B cell (primary cell): ENCODE results near the gene TRIM65.

Experiments used
- CTCF ChIP-seq: fragments of 200-600 bp; IDR thresholded peaks from one replicate; pipeline ENCODE4 v1.8.0; 2022; ENCODE audit warnings: antibody characterized with exemption, mild to moderate bottlenecking
- EZH2 ChIP-seq: IDR thresholded peaks from 2 replicates; pipeline ENCODE4 v1.6.1; 2012; ENCODE audit warnings: borderline replicate concordance, low read depth, mild to moderate bottlenecking, moderate library complexity, low read length; ENCODE audit not compliant: insufficient read depth, poor library complexity, severe bottlenecking

DNA sequence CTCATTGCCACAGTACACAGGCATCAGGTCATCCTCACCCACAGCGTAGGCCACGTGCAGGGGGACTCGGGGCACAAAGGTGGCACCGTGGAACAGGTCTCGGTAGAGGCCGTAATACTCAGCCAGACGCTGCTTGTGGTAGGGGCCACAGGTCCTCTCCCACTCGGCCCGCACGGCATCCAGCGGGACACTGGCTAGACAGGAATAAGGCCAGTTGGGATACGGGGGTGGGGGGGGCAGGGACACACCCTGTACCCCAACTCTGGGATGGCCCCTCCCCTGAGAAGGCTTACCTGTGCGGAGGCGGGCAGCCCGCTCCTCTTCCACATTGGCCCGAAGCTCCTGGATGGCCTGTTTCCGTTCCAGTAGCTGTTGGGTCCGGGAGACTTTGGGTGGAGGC is 5.0 kb upstream of the TRIM65 start:
- TF ChIP-seq EZH2 (no peak), CTCF (no peak)
